GM23338 (cell line): ENCODE data around the gene MFRP. TPM values are rescaled to one million over a fixed set of nuclear protein-coding genes. Genes with fewer than 3 reads are reported as not detected.

Experiments used
- ATAC-seq: fragments of 200-7000 bp; cut with Tn5 transposase; 3 replicates; pipeline ENCODE4 v1.9.1; 2020
- DNase-seq: peaks from one replicate; pipeline ENCODE4 v3.0.0-alpha.2; 2015; ENCODE audit warnings: low spot score
- H2AFZ ChIP-seq: fragments of 200-600 bp; sonication (generic); 2 replicates; pipeline ENCODE4 v1.8.0; 2016; ENCODE audit warnings: antibody characterized with exemption, mild to moderate bottlenecking, moderate library complexity
- H3F3A ChIP-seq: fragments of 200-600 bp; sonication (generic); replicated peaks from 2 replicates; pipeline ENCODE4 v1.8.0; 2017; ENCODE audit warnings: antibody characterized with exemption, mixed run types, low read depth
- H3K27ac ChIP-seq: fragments of 200-600 bp; sonication (generic); 2 replicates; pipeline ENCODE4 v1.6.1; 2016; ENCODE audit warnings: low read depth
- H3K27me3 ChIP-seq: fragments of 200-600 bp; sonication (generic); 2 replicates; pipeline ENCODE4 v1.8.0; 2016; ENCODE audit warnings: mild to moderate bottlenecking, mixed run types, moderate library complexity; ENCODE audit not compliant: insufficient read depth
- H3K36me3 ChIP-seq: fragments of 200-600 bp; sonication (generic); 2 replicates; pipeline ENCODE4 v1.8.0; 2016; ENCODE audit warnings: mild to moderate bottlenecking; ENCODE audit not compliant: insufficient read depth
- H3K4me1 ChIP-seq: fragments of 200-600 bp; sonication (generic); 2 replicates; pipeline ENCODE4 v1.8.0; 2016; ENCODE audit warnings: mild to moderate bottlenecking, moderate library complexity; ENCODE audit not compliant: insufficient read depth
- H3K4me2 ChIP-seq: fragments of 200-600 bp; sonication (generic); 2 replicates; pipeline ENCODE4 v1.7.1; 2017; ENCODE audit warnings: mixed run types
- H3K4me3 ChIP-seq: fragments of 200-600 bp; sonication (generic); 2 replicates; pipeline ENCODE4 v1.6.1; 2016; ENCODE audit warnings: mixed run types
- H3K79me2 ChIP-seq: fragments of 200-600 bp; sonication (generic); replicated peaks from 2 replicates; pipeline ENCODE4 v1.8.0; 2017; ENCODE audit warnings: mild to moderate bottlenecking; ENCODE audit not compliant: insufficient read depth
- H3K9me2 ChIP-seq: fragments of 200-600 bp; sonication (generic); 2 replicates; pipeline ENCODE4 v1.8.0; 2017; ENCODE audit not compliant: insufficient read depth
- H4K20me1 ChIP-seq: fragments of 200-600 bp; sonication (generic); replicated peaks from 2 replicates; pipeline ENCODE4 v1.8.0; 2017; ENCODE audit warnings: mild to moderate bottlenecking; ENCODE audit not compliant: insufficient read depth
- H3K27ac Mint-ChIP-seq: 2 replicates; pipeline ENCODE4 v1.8.0; 2020; ENCODE audit warnings: inconsistent platforms, mild to moderate bottlenecking, moderate library complexity, mixed read lengths
- H3K27me3 Mint-ChIP-seq: 3 replicates; pipeline ENCODE4 v1.8.0; 2022; ENCODE audit warnings: low read depth, mild to moderate bottlenecking, moderate library complexity, mixed read lengths, inconsistent platforms; ENCODE audit not compliant: insufficient read depth, poor library complexity
- H3K36me3 Mint-ChIP-seq: 3 replicates; pipeline ENCODE4 v1.8.0; 2021; ENCODE audit warnings: low read depth, mild to moderate bottlenecking, inconsistent platforms, moderate library complexity, mixed read lengths
- H3K4me1 Mint-ChIP-seq: 3 replicates; pipeline ENCODE4 v1.8.0; 2020; ENCODE audit warnings: mild to moderate bottlenecking, inconsistent platforms, mixed read lengths
- H3K4me3 Mint-ChIP-seq: 3 replicates; pipeline ENCODE4 v1.8.0; 2021; ENCODE audit warnings: moderate library complexity, mild to moderate bottlenecking, inconsistent platforms, mixed read lengths
- H3K9me3 Mint-ChIP-seq: 3 replicates; pipeline ENCODE4 v1.8.0; 2020; ENCODE audit warnings: moderate library complexity, mild to moderate bottlenecking, inconsistent platforms, mixed read lengths
- CREB1 ChIP-seq: fragments of 250-450 bp; sonication (Bioruptor Pico); IDR thresholded peaks from 2 replicates; pipeline ENCODE4 v1.5.0; 2020; ENCODE audit warnings: low read depth, mild to moderate bottlenecking, moderate library complexity
- EZH2 ChIP-seq: fragments of 200-600 bp; sonication (generic); IDR thresholded peaks from one replicate; pipeline ENCODE4 v1.8.0; 2017; ENCODE audit warnings: antibody characterized with exemption, mild to moderate bottlenecking, low read depth; ENCODE audit not compliant: unreplicated experiment
- JUNB ChIP-seq: IDR thresholded peaks from one replicate; pipeline ENCODE4 v1.6.1; 2016; ENCODE audit warnings: antibody characterized with exemption; ENCODE audit not compliant: unreplicated experiment
- NANOG ChIP-seq: IDR thresholded peaks from 2 replicates; pipeline ENCODE4 v1.6.1; 2016; ENCODE audit warnings: antibody characterized with exemption, borderline replicate concordance
- POLR2AphosphoS5 ChIP-seq: IDR thresholded peaks from 2 replicates; pipeline ENCODE4 v1.6.1; 2016; ENCODE audit warnings: antibody characterized with exemption, low read depth
- ZNF114 ChIP-seq: fragments of 250-450 bp; sonication (Bioruptor Pico); IDR thresholded peaks from 2 replicates; pipeline ENCODE4 v1.5.0; 2020; ENCODE audit warnings: mild to moderate bottlenecking, moderate library complexity
- ZNF331 ChIP-seq: fragments of 250-450 bp; sonication (Bioruptor Pico); IDR thresholded peaks from 2 replicates; pipeline ENCODE4 v1.5.0; 2020; ENCODE audit warnings: low read depth, mild to moderate bottlenecking, moderate library complexity
- polyA plus RNA-seq: library from polyadenylated mRNA; unstranded; fragments of >200 nt; fragmentation: Nextera tagmentation; extraction: Ambion mirVana; gene quantifications from 2 replicates; pipeline ENCODE4 v1.2.1, GENCODE V29; 2016
- total RNA-seq: library from RNA; depleted of rRNA; stranded (reverse); fragments of >200 nt; shearing (Covaris generic); gene quantifications from 2 replicates; pipeline ENCODE4 v1.2.3, GENCODE V29; 2014
- TF ChIP-seq, protein P1 (sequence below), 2 experiments: fragments of 200-600 bp in 1 of 2; sonication (generic) in 1 of 2; conservative IDR thresholded peaks; 2 replicates each; pipeline versions ENCODE4 v1.5.1 to v1.6.1; 2016 to 2017; ENCODE audit warnings: antibody characterized with exemption in 2 of 2, low read depth in 2 of 2, mild to moderate bottlenecking in 2 of 2, moderate library complexity in 1 of 2
- TF ChIP-seq, protein P2 (sequence below): IDR thresholded peaks from one replicate; pipeline ENCODE4 v1.6.1; 2018; ENCODE audit warnings: antibody characterized with exemption; ENCODE audit not compliant: unreplicated experiment
- TF ChIP-seq, protein P3 (sequence below): IDR thresholded peaks from 2 replicates; pipeline ENCODE4 v1.6.1; 2016; ENCODE audit warnings: antibody characterized with exemption

MFRP gene
- total and polyA plus RNA-seq, 2 experiments from 2014 or later = 0.03 TPM; not detected in 1

DNA sequence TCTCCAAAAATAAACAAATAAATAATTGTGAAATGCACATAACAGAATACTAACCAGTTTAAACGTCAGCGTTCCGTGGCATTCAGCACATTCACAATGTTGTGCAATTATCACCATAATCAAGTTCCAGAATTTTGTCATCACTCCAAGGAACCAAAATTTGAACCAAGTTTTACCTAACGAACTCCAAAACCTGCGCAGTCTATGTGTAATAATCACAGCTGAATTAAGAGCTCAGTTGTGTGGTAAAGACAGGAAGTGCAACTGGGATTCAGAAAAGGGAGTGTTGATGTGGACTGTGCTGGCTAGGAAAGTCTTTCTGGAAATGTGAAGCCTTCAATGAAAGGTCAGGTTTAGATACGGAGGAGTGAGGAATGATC is 24.2 kb downstream of the MFRP start:
- 0 out of 2 replicates have a peak overlapping the region, but pooled peaks have one; percentile 53 for H2AFZ ChIP-seq
- H3K4me1 ChIP-seq = peaks cover 41% of the 10 kb centered on the region
- Mint-ChIP-seq H3K9me3 (no peaks in the 10 kb centered on the region), H3K4me3 (no peak overlapping the region), H3K27me3 (peaks cover 28% of the 10 kb centered on the region), H3K4me1 (peaks cover 37% of the 10 kb centered on the region), H3K27ac (no peak overlapping the region), H3K36me3 (no peaks in the 10 kb centered on the region)
- no peaks in the 10 kb centered on the region for H3K36me3 ChIP-seq
- peak overlapping the region; percentile 98 for H3K4me2 ChIP-seq
- H3K27ac ChIP-seq = no peak overlapping the region
- DNase-seq (no peak), ATAC-seq (no peak)
- peaks cover 17% of the 10 kb centered on the region for H3F3A ChIP-seq
- no peak for TF ChIP-seq ZNF331 (CRISPR knock-in tag)
- TF ChIP-seq JUNB = no peak
- TF ChIP-seq NANOG = no peak
- TF ChIP-seq, protein P1, sequence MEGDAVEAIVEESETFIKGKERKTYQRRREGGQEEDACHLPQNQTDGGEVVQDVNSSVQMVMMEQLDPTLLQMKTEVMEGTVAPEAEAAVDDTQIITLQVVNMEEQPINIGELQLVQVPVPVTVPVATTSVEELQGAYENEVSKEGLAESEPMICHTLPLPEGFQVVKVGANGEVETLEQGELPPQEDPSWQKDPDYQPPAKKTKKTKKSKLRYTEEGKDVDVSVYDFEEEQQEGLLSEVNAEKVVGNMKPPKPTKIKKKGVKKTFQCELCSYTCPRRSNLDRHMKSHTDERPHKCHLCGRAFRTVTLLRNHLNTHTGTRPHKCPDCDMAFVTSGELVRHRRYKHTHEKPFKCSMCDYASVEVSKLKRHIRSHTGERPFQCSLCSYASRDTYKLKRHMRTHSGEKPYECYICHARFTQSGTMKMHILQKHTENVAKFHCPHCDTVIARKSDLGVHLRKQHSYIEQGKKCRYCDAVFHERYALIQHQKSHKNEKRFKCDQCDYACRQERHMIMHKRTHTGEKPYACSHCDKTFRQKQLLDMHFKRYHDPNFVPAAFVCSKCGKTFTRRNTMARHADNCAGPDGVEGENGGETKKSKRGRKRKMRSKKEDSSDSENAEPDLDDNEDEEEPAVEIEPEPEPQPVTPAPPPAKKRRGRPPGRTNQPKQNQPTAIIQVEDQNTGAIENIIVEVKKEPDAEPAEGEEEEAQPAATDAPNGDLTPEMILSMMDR (conservative IDR thresholded peaks at IDR 0.05; ENCODE audit: low read depth in 2 of 2) = 0 out of 4 replicates have a peak, but pooled peaks of 1 of the 2 experiments have one; percentile 13
- TF ChIP-seq, protein P2, sequence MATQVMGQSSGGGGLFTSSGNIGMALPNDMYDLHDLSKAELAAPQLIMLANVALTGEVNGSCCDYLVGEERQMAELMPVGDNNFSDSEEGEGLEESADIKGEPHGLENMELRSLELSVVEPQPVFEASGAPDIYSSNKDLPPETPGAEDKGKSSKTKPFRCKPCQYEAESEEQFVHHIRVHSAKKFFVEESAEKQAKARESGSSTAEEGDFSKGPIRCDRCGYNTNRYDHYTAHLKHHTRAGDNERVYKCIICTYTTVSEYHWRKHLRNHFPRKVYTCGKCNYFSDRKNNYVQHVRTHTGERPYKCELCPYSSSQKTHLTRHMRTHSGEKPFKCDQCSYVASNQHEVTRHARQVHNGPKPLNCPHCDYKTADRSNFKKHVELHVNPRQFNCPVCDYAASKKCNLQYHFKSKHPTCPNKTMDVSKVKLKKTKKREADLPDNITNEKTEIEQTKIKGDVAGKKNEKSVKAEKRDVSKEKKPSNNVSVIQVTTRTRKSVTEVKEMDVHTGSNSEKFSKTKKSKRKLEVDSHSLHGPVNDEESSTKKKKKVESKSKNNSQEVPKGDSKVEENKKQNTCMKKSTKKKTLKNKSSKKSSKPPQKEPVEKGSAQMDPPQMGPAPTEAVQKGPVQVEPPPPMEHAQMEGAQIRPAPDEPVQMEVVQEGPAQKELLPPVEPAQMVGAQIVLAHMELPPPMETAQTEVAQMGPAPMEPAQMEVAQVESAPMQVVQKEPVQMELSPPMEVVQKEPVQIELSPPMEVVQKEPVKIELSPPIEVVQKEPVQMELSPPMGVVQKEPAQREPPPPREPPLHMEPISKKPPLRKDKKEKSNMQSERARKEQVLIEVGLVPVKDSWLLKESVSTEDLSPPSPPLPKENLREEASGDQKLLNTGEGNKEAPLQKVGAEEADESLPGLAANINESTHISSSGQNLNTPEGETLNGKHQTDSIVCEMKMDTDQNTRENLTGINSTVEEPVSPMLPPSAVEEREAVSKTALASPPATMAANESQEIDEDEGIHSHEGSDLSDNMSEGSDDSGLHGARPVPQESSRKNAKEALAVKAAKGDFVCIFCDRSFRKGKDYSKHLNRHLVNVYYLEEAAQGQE = no peak
- TF ChIP-seq, protein P3, sequence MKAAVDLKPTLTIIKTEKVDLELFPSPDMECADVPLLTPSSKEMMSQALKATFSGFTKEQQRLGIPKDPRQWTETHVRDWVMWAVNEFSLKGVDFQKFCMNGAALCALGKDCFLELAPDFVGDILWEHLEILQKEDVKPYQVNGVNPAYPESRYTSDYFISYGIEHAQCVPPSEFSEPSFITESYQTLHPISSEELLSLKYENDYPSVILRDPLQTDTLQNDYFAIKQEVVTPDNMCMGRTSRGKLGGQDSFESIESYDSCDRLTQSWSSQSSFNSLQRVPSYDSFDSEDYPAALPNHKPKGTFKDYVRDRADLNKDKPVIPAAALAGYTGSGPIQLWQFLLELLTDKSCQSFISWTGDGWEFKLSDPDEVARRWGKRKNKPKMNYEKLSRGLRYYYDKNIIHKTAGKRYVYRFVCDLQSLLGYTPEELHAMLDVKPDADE = no peak
- H3K4me3 ChIP-seq = peak overlapping the region; percentile 80; the same call in 1 of the 2 replicates
- H3K79me2 ChIP-seq = no peaks in the 10 kb centered on the region
- peaks cover 16% of the 10 kb centered on the region for H3K27me3 ChIP-seq
- no peaks in the 10 kb centered on the region for H4K20me1 ChIP-seq
- no peaks in the 10 kb centered on the region for H3K9me2 ChIP-seq

DNA sequence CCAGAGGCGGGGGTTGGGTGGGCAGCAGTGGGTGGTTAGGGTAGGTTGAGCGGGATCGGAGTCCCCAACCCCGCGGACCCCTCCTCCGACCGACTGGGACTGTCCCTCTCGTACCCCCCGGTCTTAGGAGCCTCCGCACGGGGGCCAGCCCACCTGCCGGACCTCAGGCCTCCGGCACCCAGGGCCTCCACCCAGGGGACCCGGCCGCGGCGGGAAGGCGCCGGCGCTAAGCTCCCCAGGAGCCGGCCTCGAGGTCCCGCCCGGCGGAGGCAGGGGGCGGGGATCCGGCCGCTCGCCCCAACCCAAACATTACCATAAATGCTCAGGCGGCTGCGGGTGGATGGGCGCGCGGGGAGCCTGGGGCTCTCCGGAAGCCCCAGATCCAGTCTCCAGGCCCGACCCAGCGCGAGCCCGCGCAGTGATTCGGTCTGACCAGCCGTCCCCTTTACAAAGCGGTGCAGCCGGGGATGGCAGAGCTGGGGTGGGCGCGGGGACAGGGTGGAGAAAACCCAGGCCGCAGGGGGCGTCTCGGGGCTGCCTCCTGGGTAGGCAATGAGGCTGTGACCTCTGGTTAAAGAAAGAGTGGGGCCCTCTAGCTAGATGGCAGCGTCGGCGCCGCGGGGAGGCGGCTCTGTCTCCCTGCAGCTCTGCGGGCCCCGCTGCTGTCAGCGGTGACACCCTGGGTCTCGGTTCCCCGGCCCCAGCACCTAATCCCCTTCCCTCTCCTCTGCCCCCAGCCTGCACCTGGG is 25.6 kb downstream of the MFRP start:
- peaks cover 41% of the 10 kb centered on the region for H3K4me1 ChIP-seq
- ATAC-seq = peak; percentile 41
- no peaks in the 10 kb centered on the region for H3K79me2 ChIP-seq
- H3K4me1 Mint-ChIP-seq = peaks cover 37% of the 10 kb centered on the region
- no peaks in the 10 kb centered on the region for H4K20me1 ChIP-seq
- H3K36me3 ChIP-seq = no peaks in the 10 kb centered on the region
- peak overlapping the region; percentile 77 for H3K4me3 Mint-ChIP-seq
- H2AFZ ChIP-seq = peak overlapping the region; percentile 69
- H3K27me3 Mint-ChIP-seq = peaks cover 36% of the 10 kb centered on the region
- peak overlapping the region; percentile 98 for H3K4me2 ChIP-seq
- peaks cover 27% of the 10 kb centered on the region for H3K27me3 ChIP-seq
- H3K9me3 Mint-ChIP-seq = no peaks in the 10 kb centered on the region
- H3K36me3 Mint-ChIP-seq = no peaks in the 10 kb centered on the region
- peak overlapping the region; percentile 88; the same call in 1 of the 2 replicates for H3K27ac ChIP-seq
- DNase-seq = peak; percentile 77
- peaks cover 19% of the 10 kb centered on the region for H3F3A ChIP-seq
- no peak overlapping the region for H3K27ac Mint-ChIP-seq
- TF ChIP-seq EZH2 (no peak), ZNF331 (CRISPR knock-in tag) (no peak), ZNF114 (CRISPR knock-in tag) (no peak), NANOG (no peak), POLR2AphosphoS5 (peak; percentile 60), CREB1 (CRISPR knock-in tag) (no peak)
- TF ChIP-seq, protein P1 (conservative IDR thresholded peaks at IDR 0.05; ENCODE audit: low read depth in 2 of 2) = 0 out of 4 replicates have a peak, but pooled peaks of 1 of the 2 experiments have one; percentile 0
- H3K9me2 ChIP-seq = no peaks in the 10 kb centered on the region
- H3K4me3 ChIP-seq = peak overlapping the region; percentile 80
